CD4-positive, alpha-beta T cell treated with Interleukin-12 subunit alpha and Interleukin-12 subunit beta, for 1 hour (primary cell): ENCODE measurements around the gene GPR78.

Experiments used
- DNase-seq: peaks from one replicate; pipeline ENCODE4 v3.0.0-alpha.2; 2020

The GPR78 gene

DNA sequence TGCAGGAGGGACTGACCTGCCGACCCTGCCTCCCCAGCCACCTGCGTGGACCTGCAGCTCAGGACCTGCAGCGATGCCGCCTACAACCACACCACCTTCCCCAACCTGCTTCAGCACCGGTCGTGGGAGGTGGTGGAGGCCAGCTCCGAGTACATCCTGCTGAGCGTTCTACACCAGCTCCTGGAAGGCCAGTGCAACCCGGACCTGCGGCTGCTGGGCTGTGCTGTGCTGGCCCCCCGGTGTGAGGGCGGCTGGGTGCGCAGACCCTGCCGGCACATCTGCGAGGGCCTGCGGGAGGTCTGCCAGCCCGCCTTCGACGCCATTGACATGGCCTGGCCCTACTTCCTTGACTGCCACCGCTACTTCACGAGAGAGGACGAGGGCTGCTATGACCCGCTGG lies 20.9 kb downstream of the GPR78 start:
- no peak for DNase-seq

- DNase-seq = no peak
Measured at GRCh38 chr4:8601556-8601955, 21.4 kb downstream of the GPR78 start.

DNA sequence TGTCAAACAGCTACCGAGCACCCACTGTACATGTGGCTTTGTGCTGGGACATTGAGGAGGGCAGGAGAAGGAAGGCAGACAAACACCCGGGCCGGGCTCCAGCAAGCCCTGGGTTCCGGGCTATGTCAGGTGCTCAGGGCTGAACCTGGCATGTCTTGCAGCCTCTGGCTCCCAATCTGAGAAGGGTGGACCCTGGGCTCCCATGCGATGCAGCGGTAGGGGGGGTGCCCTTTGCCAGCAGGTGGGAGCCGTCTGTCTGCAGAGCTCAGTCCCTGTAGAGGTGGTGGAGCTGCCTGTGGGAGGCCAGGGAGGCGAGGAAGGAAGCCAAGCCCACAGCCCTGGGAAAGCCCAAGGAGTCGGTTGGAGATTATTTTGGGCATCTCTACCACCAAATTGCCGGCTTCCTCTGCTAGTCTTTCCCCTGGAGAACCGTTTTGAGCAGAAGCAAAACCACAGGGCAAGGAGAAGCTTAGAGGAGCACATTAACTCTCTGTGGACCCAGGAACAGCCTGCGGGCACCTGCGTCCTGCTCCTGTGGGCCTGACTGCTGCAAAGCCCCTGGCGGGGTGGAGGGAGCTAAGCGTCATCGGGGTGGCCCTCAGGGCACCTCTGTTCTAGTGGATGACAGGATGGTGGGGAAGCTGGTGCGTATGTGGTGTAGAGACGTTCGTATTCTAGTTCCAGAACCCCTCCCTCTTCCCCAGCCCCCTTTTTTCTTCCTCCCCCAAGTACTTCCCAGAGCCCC lies 22.7 kb downstream of the GPR78 start:
- DNase-seq = no peak

DNA sequence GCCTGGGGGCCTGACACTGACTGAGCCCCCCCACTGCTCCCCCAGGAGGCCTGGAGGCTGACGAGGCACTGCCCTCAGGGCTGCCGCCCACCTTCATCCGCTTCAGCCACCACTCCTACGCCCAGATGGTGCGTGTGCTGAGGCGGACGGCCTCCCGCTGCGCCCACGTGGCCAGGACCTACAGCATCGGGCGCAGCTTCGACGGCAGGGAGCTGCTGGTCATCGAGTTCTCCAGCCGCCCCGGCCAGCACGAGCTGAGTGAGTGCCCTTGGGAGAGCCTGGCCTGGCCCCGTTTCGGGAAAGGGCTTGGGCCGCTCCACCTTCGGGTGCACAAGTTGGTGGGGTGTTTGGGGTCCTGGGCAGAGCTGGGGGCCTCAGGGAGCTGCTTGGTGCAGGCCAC lies 23.7 kb downstream of the GPR78 start:
- no peak for DNase-seq

DNA sequence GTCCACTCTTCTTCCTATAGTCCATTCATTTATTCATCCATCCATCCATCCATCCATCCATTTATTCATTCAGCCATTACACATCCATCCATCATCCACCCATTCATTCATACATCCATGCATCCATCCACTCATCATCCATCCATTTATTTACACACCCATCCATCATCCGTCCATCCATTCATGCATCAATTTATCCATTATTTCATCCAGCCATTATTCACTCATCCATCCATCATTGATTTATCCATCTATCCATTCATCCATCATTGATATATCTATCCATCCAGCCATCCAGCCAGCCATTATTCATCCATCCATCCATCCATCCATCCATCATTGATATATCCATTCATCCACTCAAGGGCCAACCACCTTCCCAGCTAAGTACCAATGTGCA lies 25.1 kb downstream of the GPR78 start:
- no peak for DNase-seq

GRCh38 chr4:8606476-8606875 lies 26.3 kb downstream of the GPR78 start:
- no peak for DNase-seq

- no peak for DNase-seq
Measured at GRCh38 chr4:8606966-8607365, 26.8 kb downstream of the GPR78 start.

DNA sequence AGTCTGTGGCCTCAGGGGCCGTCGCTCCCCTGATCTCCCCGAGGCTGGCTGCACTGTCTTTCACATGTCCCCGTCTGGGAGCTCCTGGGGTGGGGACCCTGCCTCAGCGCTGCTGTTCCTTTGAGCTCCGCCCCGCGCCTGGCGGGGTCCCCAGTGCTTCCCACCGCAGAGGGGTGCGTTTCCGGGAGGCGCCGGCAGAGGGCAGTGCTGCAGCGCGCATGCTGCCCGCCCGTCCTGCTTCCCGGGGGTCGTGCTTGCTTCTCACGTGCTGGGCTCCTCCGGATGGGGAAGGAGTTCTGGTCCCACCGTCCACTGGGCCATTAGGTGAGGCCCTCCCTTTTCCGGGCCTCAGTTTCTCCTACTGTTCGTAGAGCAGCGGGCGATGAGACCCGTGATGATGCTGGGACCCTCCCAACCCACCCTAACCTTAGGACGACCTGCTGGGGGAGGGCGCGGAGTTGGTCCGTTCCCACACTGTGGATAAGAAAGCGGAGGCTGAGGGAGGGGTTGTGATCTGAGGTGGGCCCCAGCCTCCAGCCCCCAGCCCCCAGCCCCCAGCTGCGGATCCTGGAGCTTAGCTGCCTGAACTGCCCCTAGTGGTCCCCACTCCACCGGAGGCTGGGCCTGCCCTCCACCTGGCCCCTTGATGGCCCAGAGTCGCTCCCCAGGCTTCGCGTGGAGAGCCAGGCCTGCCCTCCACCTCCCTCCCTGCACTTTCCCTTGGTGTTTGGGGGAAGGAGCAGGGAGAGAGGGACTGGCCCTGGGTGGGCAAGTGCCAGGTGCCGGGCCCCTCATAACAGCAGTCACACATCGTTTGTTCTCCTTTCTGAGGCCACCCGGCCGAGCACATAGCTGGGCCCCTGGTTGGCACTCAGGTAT lies 27.6 kb downstream of the GPR78 start:
- DNase-seq = peak; percentile 7

DNA sequence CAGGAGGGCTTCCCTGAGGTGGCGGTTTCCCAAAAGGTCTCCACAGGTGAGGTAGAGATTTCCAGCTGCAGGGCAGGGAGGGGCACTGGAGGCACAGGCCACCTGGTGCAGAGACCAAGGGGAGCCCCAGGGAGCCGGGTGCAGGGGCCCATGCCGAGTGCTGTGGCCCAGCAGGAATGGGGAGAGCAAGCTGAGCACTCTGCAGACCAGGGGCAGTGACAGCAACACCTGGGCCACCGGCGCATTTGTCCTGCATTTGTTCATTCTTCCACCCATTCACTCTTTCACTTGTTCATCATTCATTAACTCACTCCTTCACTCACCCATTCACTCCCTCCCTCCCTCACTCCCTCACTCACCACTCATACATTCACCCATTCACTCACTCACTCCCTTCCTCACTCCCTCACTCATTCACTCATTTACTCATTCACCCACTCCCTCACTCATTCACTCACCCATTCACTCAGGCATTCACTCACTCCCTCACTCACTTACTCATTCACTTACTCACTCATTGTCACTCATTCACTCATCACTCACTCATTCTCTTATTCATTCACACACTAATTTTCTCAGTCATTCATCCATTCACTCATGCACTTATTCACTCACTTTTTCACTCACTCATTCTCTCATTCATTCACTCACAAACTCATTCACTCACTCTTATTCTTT lies 28.7 kb downstream of the GPR78 start:
- DNase-seq = no peak

DNA sequence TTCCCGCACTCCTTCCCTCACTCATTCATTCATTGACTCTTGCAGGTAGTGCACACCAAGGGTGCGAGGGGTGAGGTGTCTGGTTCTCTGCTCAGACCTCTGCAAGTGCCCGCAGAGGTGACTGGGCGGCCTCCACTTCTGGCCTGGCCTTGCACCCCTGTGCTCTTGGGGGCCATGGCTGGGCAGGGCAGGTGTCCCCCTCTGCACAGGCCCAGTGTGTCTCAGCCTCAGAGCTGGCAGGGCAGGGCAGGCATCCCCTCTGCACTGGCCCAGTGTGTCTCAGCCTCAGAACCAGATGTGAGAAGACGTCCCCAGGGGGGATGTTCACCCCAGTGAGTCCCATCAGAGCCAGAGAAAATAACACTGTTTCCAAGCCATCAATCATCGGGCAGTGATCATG lies 29.2 kb downstream of the GPR78 start:
- no peak for DNase-seq

DNA sequence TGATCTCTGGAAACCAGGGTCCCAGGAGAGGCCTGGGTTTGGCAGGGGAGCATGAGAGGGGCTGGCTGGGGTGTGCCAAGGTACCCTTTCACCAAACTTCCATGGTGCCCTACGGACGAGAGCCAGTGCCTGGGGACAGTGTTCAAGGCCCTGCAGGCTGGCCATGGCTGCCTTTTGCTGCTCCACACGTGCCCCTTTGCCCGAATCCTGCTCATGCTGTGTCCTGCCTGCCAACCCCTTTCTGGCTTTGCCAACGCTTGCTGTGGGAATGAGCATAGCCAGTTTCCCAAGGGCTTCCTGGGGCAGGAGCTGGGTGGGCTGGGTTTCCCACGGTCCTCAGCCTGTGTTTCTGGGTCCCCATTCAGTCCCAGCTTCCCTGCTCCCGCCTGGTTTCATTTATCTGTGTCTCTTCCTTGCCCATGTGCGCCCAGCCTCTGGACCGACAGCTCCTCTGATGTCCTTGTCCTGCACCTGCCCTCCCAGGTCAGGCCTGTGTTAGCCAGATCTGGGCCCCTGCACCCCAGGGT lies 29.7 kb downstream of the GPR78 start:
- no peak for DNase-seq

DNA sequence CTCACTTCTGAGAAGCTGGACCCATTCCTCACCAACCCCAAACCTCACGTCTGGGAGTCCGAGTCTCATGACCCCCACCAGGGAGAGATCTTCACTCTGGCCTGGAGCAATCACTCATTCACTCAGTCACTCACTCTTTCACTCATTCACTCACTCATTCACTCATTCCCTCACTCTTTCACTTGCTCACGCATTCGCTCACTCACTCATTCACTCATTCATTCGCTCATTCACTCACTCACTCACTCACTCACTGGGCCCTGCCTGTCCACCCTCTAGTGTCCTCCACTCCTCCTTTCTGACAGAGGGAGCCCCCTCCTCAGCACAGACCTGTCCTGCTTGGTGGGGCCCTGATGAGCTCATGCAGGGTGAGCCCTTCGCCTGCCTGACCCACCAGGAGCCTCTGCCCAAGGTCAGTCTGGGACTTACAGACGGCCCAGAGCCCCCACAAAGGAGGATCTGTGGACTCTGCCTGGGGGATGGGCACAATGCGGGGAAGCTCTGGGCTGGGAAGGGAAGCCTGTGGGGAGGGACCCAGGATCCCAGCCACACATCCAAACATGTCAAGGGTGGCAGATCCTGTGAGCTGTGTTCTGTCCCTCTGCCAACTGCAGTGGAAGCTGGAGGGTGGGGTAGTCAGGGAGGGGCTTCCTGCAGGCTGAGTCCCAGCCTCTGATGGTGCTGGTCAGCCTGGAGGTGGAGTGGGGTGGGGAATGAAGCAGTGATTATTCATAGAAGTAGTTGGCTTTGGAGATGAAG lies 30.8 kb downstream of the GPR78 start:
- DNase-seq = no peak

GRCh38 chr4:8612646-8613045 lies 32.5 kb downstream of the GPR78 start:
- DNase-seq = no peak

- no peak for DNase-seq
Measured at GRCh38 chr4:8613421-8614364, 33.5 kb downstream of the GPR78 start.

DNA sequence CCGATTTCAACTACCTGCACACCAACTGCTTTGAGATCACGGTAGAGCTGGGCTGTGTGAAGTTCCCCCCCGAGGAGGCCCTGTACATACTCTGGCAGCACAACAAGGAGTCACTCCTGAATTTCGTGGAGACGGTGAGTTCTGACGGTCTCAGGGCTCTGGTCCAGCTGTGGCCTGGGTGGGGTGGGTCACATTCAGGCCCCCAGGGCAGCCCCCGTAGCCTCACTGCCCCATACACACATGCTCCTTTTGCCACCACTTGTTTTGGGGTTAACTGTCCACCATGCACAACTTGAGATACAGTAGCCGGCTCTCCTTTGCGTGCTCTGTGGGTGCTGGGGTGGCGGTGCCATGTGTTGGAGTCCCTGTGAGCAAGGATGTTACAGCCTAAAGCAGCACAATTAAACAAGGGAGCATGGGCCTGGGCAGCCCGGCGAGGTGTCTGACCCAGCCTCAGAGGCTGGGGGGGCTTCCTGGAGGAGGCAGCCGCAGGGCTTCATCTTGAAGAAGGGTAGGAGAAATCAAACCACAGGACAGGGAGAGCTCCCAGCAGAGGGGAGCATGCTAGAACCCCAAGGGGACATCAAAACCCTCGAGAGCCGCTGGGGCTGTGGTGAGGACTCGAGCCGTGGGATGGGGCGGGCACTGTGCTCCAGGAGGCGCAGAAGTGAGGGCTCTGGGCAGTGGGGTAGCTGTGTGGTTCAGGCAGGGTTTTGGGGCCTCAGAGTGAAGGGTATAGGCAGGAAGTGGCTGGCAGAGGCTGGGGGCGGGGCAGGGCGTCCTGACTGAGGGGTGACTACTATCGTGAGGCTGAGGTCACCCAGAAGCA lies 34.4 kb downstream of the GPR78 start:
- no peak for DNase-seq

- no peak for DNase-seq
Measured at GRCh38 chr4:8615366-8615765, 35.2 kb downstream of the GPR78 start.

DNA sequence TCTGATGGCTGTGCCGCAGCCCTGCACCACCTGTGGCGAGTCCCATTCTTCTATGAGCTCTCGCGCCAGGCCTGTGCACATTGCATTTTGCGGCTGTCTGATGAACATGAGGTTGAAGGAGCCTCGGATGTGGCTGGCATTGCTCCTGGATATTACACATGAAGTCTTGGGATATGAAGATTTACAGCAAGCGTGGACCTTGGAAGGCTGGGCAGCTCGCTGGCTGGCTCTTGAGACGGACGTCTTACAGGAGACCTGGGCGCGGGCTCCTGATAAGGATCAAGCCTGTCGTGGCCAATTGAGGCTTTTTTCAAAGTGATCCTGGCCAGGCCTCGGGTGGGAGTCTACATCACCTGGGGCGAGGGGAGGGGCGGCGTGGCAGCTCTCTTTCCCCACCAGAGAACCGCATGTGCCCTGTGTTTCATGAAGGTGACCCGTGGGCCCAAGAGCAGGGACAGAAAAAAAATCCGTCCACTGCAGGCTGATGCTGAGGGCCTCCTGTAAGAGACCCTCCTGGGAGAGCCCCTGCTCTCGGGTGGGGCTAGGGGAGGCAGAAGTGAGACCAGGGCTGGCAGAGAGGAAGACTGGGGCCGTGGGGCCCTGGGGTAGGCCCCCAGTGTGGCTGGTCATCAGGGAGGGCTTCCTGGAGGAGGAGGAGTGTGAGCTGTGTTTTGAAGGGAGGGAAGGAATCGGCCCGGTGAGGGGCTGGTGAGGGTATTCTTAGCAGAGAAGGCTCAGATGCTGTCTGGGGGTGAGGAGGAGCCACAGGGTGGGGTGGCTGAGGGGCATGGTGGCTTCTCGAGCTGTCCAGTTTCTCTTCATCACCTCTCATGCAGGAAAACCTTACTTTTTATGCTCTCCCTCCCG lies 36.0 kb downstream of the GPR78 start:
- DNase-seq = no peak

DNA sequence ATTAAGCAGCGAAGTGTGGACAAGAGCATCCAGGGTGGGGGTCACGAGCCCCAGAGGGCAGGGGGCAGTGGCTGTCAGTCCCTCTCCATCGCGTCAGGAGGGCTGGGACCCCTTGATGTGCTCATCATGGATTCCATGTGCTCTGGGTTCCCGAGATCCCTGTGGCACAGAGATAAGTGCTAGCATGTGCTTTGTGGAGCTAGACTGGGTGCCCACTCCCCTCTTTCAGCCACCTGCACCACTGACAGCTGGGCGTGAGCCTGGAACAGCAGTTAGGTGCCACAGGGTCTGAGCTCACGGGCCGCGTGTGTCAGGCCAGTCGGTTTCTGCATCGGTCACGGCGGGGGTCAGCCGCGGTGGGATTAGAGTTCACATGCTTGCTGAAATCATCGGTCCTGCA lies 36.6 kb downstream of the GPR78 start:
- no peak for DNase-seq

DNA sequence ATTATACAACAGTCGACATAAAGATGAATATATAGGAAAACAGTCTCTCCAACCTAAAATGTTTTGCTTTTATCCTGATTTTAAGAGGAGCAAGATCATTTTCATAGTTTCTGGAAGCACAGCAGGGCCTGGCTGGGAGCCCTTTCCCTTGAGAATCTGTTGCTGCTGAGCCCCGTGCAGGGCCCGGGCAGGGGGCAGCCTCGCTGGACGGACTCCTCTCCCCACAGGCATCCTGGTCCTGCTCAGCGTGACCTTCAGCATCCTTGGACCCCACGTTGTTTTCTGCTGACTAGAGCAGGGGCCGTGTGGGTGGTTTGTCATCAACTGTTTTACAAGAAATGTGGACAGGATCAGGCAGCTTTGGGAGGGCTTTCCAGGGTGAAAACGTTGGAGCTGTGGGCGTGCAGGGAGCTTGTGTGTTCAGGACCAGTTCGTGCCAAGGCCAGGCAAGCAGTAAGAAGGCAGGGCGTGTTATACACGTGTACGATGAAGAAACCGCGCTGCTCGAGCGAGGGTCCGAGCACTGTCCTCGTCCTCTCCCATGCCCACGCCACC lies 37.4 kb downstream of the GPR78 start:
- DNase-seq = no peak
